HEK293 (cell line): ENCODE data around the gene DNAJA3.

Source experiments
- CTCF ChIA-PET: fragments of 350-600 bp; formaldehyde crosslinking; extraction: SDS; loops from one replicate; lab custom pipeline; 2021; ENCODE audit warnings: antibody characterized with exemption; lab: Yijun Ruan, JAX
- POLR2A ChIA-PET: fragments of 300-600 bp; formaldehyde crosslinking; extraction: SDS; loops from one replicate; lab custom pipeline; 2020; ENCODE audit warnings: antibody characterized with exemption, inconsistent platforms; lab: Yijun Ruan, JAX
- H3K27ac ChIP-seq: fragments of 200-500 bp; sonication (Bioruptor generic); 2 replicates; pipeline ENCODE4 v1.5.1; 2014; ENCODE audit warnings: low read depth, low read length, control low read depth, inconsistent platforms; ENCODE audit errors: extremely low read depth
- H3K36me3 ChIP-seq, 2 experiments: fragments of 200-500 bp in 1 of 2; sonication (Bioruptor generic) in 1 of 2; 1 replicate in 1 of 2; 2 replicates in 1 of 2; pipeline ENCODE4 v1.5.1; 2014 to 2017; ENCODE audit warnings: inconsistent platforms in 2 of 2, low read length in 2 of 2; ENCODE audit not compliant: control insufficient read depth in 2 of 2, insufficient read depth in 1 of 2
- H3K4me1 ChIP-seq: fragments of 200-500 bp; sonication (Bioruptor generic); 2 replicates; pipeline ENCODE4 v1.5.1; 2014; ENCODE audit warnings: mild to moderate bottlenecking, low read length, inconsistent platforms; ENCODE audit not compliant: control insufficient read depth, insufficient read depth
- H3K4me3 ChIP-seq: 2 replicates; pipeline ENCODE4 v1.5.1; 2011; ENCODE audit warnings: low read depth, mild to moderate bottlenecking, control low read depth, low read length, moderate library complexity
- H3K9me3 ChIP-seq: fragments of 200-500 bp; sonication (Bioruptor generic); 2 replicates; pipeline ENCODE4 v1.5.1; 2014; ENCODE audit warnings: low read depth, low read length, inconsistent platforms; ENCODE audit not compliant: control insufficient read depth, insufficient read depth
- ATF2 ChIP-seq: fragments of 450-650 bp; formaldehyde crosslinking; IDR thresholded peaks from 2 replicates; pipeline ENCODE4 v1.5.1; 2016; ENCODE audit warnings: missing biosample characterization, missing genetic modification characterization, low read depth
- BCL11A ChIP-seq: fragments of 450-650 bp; formaldehyde crosslinking; IDR thresholded peaks from 2 replicates; pipeline ENCODE4 v1.5.1; 2016; ENCODE audit warnings: low read depth, missing biosample characterization, missing genetic modification characterization
- GLI2 ChIP-seq: fragments of 450-650 bp; formaldehyde crosslinking; IDR thresholded peaks from 2 replicates; pipeline ENCODE4; 2017; ENCODE audit warnings: missing biosample characterization, missing genetic modification characterization, low read depth, borderline replicate concordance
- IKZF3 ChIP-seq: fragments of 450-650 bp; IDR thresholded peaks from 2 replicates; pipeline ENCODE4 v1.5.0; 2018; ENCODE audit warnings: missing biosample characterization, mild to moderate bottlenecking, missing genetic modification characterization, moderate library complexity
- KLF10 ChIP-seq: fragments of 450-650 bp; IDR thresholded peaks from 2 replicates; pipeline ENCODE4 v1.5.1; 2018; ENCODE audit warnings: missing biosample characterization, mild to moderate bottlenecking, missing genetic modification characterization
- OVOL3 ChIP-seq: fragments of 450-650 bp; formaldehyde crosslinking; IDR thresholded peaks from 2 replicates; pipeline ENCODE4 v1.5.1; 2016; ENCODE audit warnings: missing biosample characterization, missing genetic modification characterization
- PBX3 ChIP-seq: sonication (generic); formaldehyde crosslinking; IDR thresholded peaks from 2 replicates; pipeline ENCODE4 v1.8.1; 2022; ENCODE audit warnings: mild to moderate bottlenecking, moderate library complexity, missing genetic modification reagents
- PRDM1 ChIP-seq: fragments of 450-650 bp; formaldehyde crosslinking; IDR thresholded peaks from 2 replicates; pipeline ENCODE4; 2016; ENCODE audit warnings: missing biosample characterization, missing genetic modification characterization
- SCRT2 ChIP-seq: fragments of 450-650 bp; formaldehyde crosslinking; IDR thresholded peaks from 2 replicates; pipeline ENCODE4 v1.5.1; 2016; ENCODE audit warnings: missing biosample characterization, missing genetic modification characterization
- ZBTB17 ChIP-seq: fragments of 450-650 bp; formaldehyde crosslinking; IDR thresholded peaks from 2 replicates; pipeline ENCODE4 v1.5.1; 2016; ENCODE audit warnings: missing biosample characterization, missing genetic modification characterization
- ZEB2 ChIP-seq: fragments of 450-650 bp; formaldehyde crosslinking; IDR thresholded peaks from 2 replicates; pipeline ENCODE4 v1.5.1; 2016; ENCODE audit warnings: missing biosample characterization, missing genetic modification characterization
- ZFHX2 ChIP-seq: fragments of 450-650 bp; formaldehyde crosslinking; conservative IDR thresholded peaks from 2 replicates; pipeline ENCODE4 v1.5.1; 2016; ENCODE audit warnings: missing biosample characterization, missing genetic modification characterization
- ZIC2 ChIP-seq: fragments of 450-650 bp; formaldehyde crosslinking; IDR thresholded peaks from 2 replicates; pipeline ENCODE4 v1.5.1; 2016; ENCODE audit warnings: missing biosample characterization, missing genetic modification characterization
- ZNF10 ChIP-seq: fragments of 450-650 bp; formaldehyde crosslinking; IDR thresholded peaks from 2 replicates; pipeline ENCODE4 v1.5.1; 2017; ENCODE audit warnings: missing biosample characterization, missing genetic modification characterization
- ZNF140 ChIP-seq: fragments of 450-650 bp; formaldehyde crosslinking; IDR thresholded peaks from 2 replicates; pipeline ENCODE4 v1.5.1; 2016; ENCODE audit warnings: missing biosample characterization, missing genetic modification characterization
- ZNF16 ChIP-seq: fragments of 450-650 bp; formaldehyde crosslinking; IDR thresholded peaks from 2 replicates; pipeline ENCODE4 v1.5.1; 2016; ENCODE audit warnings: low read depth, missing biosample characterization, missing genetic modification characterization
- ZNF202 ChIP-seq: fragments of 450-650 bp; formaldehyde crosslinking; IDR thresholded peaks from 2 replicates; pipeline ENCODE4 v1.5.1; 2016; ENCODE audit warnings: missing biosample characterization, missing genetic modification characterization, borderline replicate concordance
- ZNF239 ChIP-seq: fragments of 450-650 bp; formaldehyde crosslinking; IDR thresholded peaks from 2 replicates; pipeline ENCODE4 v1.5.1; 2016; ENCODE audit warnings: missing biosample characterization, missing genetic modification characterization
- ZNF266 ChIP-seq: fragments of 450-650 bp; formaldehyde crosslinking; IDR thresholded peaks from 2 replicates; pipeline ENCODE4 v1.5.1; 2016; ENCODE audit warnings: missing biosample characterization, missing genetic modification characterization, low read depth
- ZNF324 ChIP-seq: fragments of 450-650 bp; formaldehyde crosslinking; IDR thresholded peaks from 2 replicates; pipeline ENCODE4 v1.5.1; 2016; ENCODE audit warnings: missing biosample characterization, missing genetic modification characterization
- ZNF335 ChIP-seq: fragments of 450-650 bp; formaldehyde crosslinking; conservative IDR thresholded peaks from 2 replicates; pipeline ENCODE4 v1.5.1; 2016; ENCODE audit warnings: missing biosample characterization, missing genetic modification characterization
- ZNF530 ChIP-seq: fragments of 450-650 bp; formaldehyde crosslinking; IDR thresholded peaks from 2 replicates; pipeline ENCODE4 v1.5.1; 2016; ENCODE audit warnings: low read depth, missing biosample characterization, missing genetic modification characterization
- ZNF561 ChIP-seq: fragments of 450-650 bp; IDR thresholded peaks from 2 replicates; pipeline ENCODE4 v1.5.1; 2018; ENCODE audit warnings: missing biosample characterization, missing genetic modification characterization, borderline replicate concordance
- ZNF596 ChIP-seq: fragments of 450-650 bp; IDR thresholded peaks from 2 replicates; pipeline ENCODE4 v1.5.0; 2018; ENCODE audit warnings: missing biosample characterization, mild to moderate bottlenecking, missing genetic modification characterization, moderate library complexity
- ZNF701 ChIP-seq: fragments of 450-650 bp; formaldehyde crosslinking; IDR thresholded peaks from 2 replicates; pipeline ENCODE4 v1.5.1; 2016; ENCODE audit warnings: missing biosample characterization, missing genetic modification characterization
- ZNF707 ChIP-seq: fragments of 450-650 bp; formaldehyde crosslinking; IDR thresholded peaks from 2 replicates; pipeline ENCODE4 v1.5.1; 2016; ENCODE audit warnings: missing biosample characterization, missing genetic modification characterization
- ZXDB ChIP-seq: fragments of 450-650 bp; formaldehyde crosslinking; IDR thresholded peaks from 2 replicates; pipeline ENCODE4 v1.5.1; 2016; ENCODE audit warnings: missing biosample characterization, missing genetic modification characterization
- TF ChIP-seq, protein P1 (sequence below): fragments of 450-650 bp; formaldehyde crosslinking; IDR thresholded peaks from 2 replicates; pipeline ENCODE4 v1.5.1; 2016; ENCODE audit warnings: missing biosample characterization, missing genetic modification characterization
- TF ChIP-seq, protein P2 (sequence below): fragments of 450-650 bp; formaldehyde crosslinking; IDR thresholded peaks from 2 replicates; pipeline ENCODE4 v1.5.1; 2016; ENCODE audit warnings: missing biosample characterization, missing genetic modification characterization, borderline replicate concordance
- TF ChIP-seq, protein P3 (sequence below): fragments of 450-650 bp; formaldehyde crosslinking; IDR thresholded peaks from 2 replicates; pipeline ENCODE4 v1.5.1; 2016; ENCODE audit warnings: missing biosample characterization, missing genetic modification characterization

Gene DNAJA3

GRCh38 chr16:4475880-4476788 is 50.5 kb downstream of the DNAJA3 start, which contains the start of gene HMOX2 (continued):
- no peak for TF ChIP-seq ZNF596 (tag by site-specific recombination)
- TF ChIP-seq ZNF266 (tag by site-specific recombination) = no peak
- peak; percentile 50; the same call in 1 of the 2 replicates for TF ChIP-seq ZBTB17
- TF ChIP-seq, protein P1, sequence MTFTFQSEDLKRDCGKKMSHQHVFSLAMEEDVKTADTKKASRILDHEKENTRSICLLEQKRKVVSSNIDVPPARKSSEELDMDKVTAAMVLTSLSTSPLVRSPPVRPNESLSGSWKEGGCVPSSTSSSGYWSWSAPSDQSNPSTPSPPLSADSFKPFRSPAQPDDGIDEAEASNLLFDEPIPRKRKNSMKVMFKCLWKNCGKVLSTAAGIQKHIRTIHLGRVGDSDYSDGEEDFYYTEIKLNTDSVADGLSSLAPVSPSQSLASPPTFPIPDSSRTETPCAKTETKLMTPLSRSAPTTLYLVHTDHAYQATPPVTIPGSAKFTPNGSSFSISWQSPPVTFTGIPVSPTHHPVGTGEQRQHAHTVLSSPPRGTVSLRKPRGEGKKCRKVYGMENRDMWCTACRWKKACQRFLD (tag by site-specific recombination) = no peak
- no peak for TF ChIP-seq ZNF324 (tag by site-specific recombination)
- TF ChIP-seq ZNF202 (tag by site-specific recombination) = no peak
- TF ChIP-seq ZNF335 (tag by site-specific recombination) = peak; percentile 80; the same call in 1 of the 2 replicates
- TF ChIP-seq ZNF239 (tag by site-specific recombination) = no peak
- peak; percentile 88; the same call in 1 of the 2 replicates for TF ChIP-seq PBX3 (CRISPR knock-in tag)
- no peak for TF ChIP-seq ZNF707 (tag by site-specific recombination)
- TF ChIP-seq OVOL3 (tag by site-specific recombination) = no peak
- TF ChIP-seq, protein P2, sequence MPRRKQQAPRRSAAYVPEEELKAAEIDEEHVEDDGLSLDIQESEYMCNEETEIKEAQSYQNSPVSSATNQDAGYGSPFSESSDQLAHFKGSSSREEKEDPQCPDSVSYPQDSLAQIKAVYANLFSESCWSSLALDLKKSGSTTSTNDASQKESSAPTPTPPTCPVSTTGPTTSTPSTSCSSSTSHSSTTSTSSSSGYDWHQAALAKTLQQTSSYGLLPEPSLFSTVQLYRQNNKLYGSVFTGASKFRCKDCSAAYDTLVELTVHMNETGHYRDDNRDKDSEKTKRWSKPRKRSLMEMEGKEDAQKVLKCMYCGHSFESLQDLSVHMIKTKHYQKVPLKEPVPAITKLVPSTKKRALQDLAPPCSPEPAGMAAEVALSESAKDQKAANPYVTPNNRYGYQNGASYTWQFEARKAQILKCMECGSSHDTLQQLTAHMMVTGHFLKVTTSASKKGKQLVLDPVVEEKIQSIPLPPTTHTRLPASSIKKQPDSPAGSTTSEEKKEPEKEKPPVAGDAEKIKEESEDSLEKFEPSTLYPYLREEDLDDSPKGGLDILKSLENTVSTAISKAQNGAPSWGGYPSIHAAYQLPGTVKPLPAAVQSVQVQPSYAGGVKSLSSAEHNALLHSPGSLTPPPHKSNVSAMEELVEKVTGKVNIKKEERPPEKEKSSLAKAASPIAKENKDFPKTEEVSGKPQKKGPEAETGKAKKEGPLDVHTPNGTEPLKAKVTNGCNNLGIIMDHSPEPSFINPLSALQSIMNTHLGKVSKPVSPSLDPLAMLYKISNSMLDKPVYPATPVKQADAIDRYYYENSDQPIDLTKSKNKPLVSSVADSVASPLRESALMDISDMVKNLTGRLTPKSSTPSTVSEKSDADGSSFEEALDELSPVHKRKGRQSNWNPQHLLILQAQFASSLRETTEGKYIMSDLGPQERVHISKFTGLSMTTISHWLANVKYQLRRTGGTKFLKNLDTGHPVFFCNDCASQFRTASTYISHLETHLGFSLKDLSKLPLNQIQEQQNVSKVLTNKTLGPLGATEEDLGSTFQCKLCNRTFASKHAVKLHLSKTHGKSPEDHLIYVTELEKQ (tag by site-specific recombination) = no peak
- TF ChIP-seq ZNF16 (tag by site-specific recombination) = no peak
- TF ChIP-seq ZXDB (tag by site-specific recombination) = peak; percentile 80
- no peak for TF ChIP-seq ZNF140 (tag by site-specific recombination)
- peak; percentile 37; the same call in 1 of the 2 replicates for TF ChIP-seq ZNF561 (tag by site-specific recombination)
- peak; percentile 52; the same call in 1 of the 2 replicates for TF ChIP-seq ZNF10 (tag by site-specific recombination)
- TF ChIP-seq, protein P3, sequence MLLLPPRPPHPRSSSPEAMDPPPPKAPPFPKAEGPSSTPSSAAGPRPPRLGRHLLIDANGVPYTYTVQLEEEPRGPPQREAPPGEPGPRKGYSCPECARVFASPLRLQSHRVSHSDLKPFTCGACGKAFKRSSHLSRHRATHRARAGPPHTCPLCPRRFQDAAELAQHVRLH (tag by site-specific recombination) = no peak
- no peak for TF ChIP-seq IKZF3 (tag by site-specific recombination)
- TF ChIP-seq, all 188 proteins: peak for 52

- POLR2A ChIA-PET = no interaction called here
- no peaks in the 10 kb centered on the region for H3K9me3 ChIP-seq
- no peak overlapping the region for H3K4me3 ChIP-seq
- H3K4me1 ChIP-seq = peaks cover 7% of the 10 kb centered on the region; the same call in 1 of the 2 replicates
- no peaks in the 10 kb centered on the region; a peak in 1 of 3 replicates for H3K36me3 ChIP-seq
- H3K27ac ChIP-seq = no peak overlapping the region
- CTCF ChIA-PET = interaction anchor here (0.7 to 2.3 kb wide), 3 partner anchors 23 to 1510 kb away, joined by 3 to 6 read pairs (median 3); no protein-coding TSS in a partner anchor
- no peak for TF ChIP-seq OVOL3 (tag by site-specific recombination)
- TF ChIP-seq KLF10 (tag by site-specific recombination) = no peak
- peak; percentile 84 for TF ChIP-seq PRDM1 (tag by site-specific recombination)
- no peak for TF ChIP-seq BCL11A (tag by site-specific recombination)
- TF ChIP-seq ZNF701 (tag by site-specific recombination) = 0 out of 2 replicates have a peak, but pooled peaks have one; percentile 63
- peak; percentile 79 for TF ChIP-seq ATF2 (tag by site-specific recombination)
- TF ChIP-seq SCRT2 (tag by site-specific recombination) = 0 out of 2 replicates have a peak, but pooled peaks have one; percentile 41
- TF ChIP-seq ZFHX2 = no peak
- TF ChIP-seq ZIC2 (tag by site-specific recombination) = no peak
- TF ChIP-seq GLI2 (tag by site-specific recombination) = no peak
- TF ChIP-seq ZEB2 (tag by site-specific recombination) = 0 out of 2 replicates have a peak, but pooled peaks have one; percentile 35
- no peak for TF ChIP-seq ZNF530 (tag by site-specific recombination)
Observed at GRCh38 chr16:4477966-4478365, 52.3 kb downstream of the DNAJA3 start.
